GM12875 (cell line): Measurements from ENCODE around the gene SLIT1.
"Not testable (repeated sequence)": the region's sequence is repeated elsewhere in the genome, so short reads cannot be mapped to it uniquely, and the experiment has no call there.

Source experiments
- H3K4me3 ChIP-seq: one replicate; pipeline ENCODE4 v1.5.1; 2011; ENCODE audit warnings: low read depth, low read length, control low read depth
- CTCF ChIP-seq: IDR thresholded peaks from 2 replicates; pipeline ENCODE4 v1.5.1; 2011; ENCODE audit warnings: low read depth, mild to moderate bottlenecking, control low read depth, inconsistent platforms, low read length, moderate library complexity, borderline replicate concordance; ENCODE audit not compliant: insufficient read depth

The SLIT1 gene

GRCh38 chr10:97034301-97034700 is 151.5 kb downstream of the SLIT1 start:
- H3K4me3 ChIP-seq = no peak overlapping the region
- TF ChIP-seq CTCF = no peak

- H3K4me3 ChIP-seq = not testable (repeated sequence)
Measured at GRCh38 chr10:97033841-97034240, 151.9 kb downstream of the SLIT1 start.

GRCh38 chr10:97032624-97033023 is 153.1 kb downstream of the SLIT1 start:
- H3K4me3 ChIP-seq = no peak overlapping the region
- TF ChIP-seq CTCF = no peak

GRCh38 chr10:97031459-97031858 is 154.3 kb downstream of the SLIT1 start:
- TF ChIP-seq CTCF = no peak
- no peak overlapping the region for H3K4me3 ChIP-seq

DNA sequence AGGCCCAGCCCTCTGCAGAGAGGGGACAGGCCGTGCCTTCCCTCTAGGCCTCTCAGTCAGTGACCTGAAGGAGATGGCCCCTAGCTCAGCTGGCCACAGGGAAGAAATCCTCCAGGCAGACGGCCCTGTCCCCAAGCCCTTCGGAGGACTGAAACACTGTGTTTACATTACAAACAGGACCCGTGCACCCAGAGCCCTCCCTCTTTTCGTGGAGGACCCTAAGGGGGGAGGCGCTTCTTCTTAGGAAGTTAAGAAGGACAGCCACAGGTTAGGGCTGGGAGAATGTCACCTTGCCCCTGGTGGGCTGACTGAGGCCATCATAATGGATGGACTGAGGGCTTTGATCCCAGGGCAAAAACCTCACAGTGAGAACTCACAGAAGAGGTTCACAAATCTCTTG is 154.9 kb downstream of the SLIT1 start:
- TF ChIP-seq CTCF = no peak
- no peak overlapping the region for H3K4me3 ChIP-seq

DNA sequence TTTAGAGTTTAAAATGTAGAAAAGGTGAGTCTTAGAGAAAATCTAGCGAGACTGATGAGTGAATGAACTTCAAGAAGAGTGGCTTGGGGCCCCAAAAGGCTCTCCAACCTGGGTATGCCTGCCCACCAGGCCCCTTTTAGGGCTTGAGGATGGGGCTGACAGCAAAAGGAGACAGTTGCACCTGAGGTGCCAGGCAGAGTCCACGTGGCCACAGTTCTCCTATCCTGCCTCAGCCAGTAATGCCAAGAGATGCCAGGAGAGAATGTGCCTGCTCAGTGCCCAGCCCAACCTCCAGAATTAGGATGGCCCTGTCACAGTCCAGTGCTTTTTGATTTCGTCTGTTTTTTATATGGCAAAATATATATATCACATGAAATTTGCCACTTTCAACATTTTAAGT is 156.5 kb downstream of the SLIT1 start:
- H3K4me3 ChIP-seq = no peak overlapping the region
- TF ChIP-seq CTCF = no peak

DNA sequence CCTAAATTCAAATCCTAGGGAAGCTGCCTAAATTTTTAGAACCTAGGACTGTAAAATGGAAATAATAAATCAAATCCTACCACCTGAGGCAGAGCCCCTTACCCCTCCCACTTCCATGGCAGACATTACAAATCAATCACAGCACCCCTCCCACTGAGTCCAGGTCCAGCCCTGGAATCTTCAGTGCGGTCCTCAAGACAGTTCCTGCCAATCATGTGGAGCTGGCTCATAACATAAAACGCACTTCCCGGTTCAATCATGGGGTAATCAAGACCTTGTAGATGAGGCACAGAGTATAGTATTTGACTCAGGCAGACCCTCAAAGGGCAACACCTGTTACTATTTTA is 157.0 kb downstream of the SLIT1 start:
- TF ChIP-seq CTCF = no peak
- no peak overlapping the region for H3K4me3 ChIP-seq

DNA sequence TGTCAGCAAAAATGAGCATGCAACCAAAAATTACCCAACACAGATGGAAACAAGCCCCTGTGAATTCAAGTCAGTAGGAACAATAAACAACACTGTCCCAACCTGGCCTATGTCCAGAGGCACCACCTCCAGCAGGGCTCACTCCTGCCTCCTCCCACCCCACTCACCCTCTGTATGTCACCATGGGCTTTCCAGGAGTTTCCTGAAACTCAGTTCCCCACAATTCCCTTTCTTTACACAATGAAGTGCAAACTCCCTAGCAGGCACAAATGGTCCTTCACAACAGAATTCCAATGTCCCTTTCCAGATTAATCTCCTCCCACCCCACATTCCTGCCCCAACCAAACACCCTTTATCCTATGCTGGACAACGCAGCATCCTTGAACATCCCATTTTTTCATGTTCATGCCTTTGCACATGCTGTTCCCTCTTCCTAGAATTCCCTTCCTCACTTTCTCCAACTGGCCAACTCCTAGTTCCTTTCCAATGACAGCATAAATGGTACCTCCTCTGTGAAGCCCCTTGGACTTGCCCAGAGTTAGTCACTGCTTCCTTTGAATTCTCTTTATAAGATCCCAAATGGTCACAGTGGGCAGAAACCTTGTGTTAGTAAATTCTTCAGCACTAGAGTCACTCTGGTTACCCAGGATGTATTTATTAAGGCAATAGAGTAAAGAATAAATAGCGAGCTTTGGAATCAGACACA is 157.5 kb downstream of the SLIT1 start:
- no peak for TF ChIP-seq CTCF
- no peak overlapping the region for H3K4me3 ChIP-seq
